RWPE1 (cell line): ENCODE results near the gene SLIT3.

Experiments used
- CTCF ChIA-PET: fragments of 350-600 bp; sonication (Branson Sonifier 250); formaldehyde crosslinking; extraction: SDS; loops from one replicate; lab custom pipeline; 2021; lab: Yijun Ruan, JAX
- POLR2A ChIA-PET: fragments of 400-600 bp; formaldehyde crosslinking; extraction: SDS; loops from one replicate; lab custom pipeline; 2020; ENCODE audit warnings: antibody characterized with exemption; ENCODE audit not compliant: low non-redundant PET; lab: Yijun Ruan, JAX
- DNase-seq: peaks from one replicate; pipeline ENCODE4 v3.0.0; 2012; ENCODE audit warnings: low spot score
- H3K27ac ChIP-seq: fragments of 450-650 bp; 2 replicates; pipeline ENCODE4 v1.5.1; 2017
- TF ChIP-seq, protein P1 (sequence below): fragments of 450-650 bp; conservative IDR thresholded peaks from 2 replicates; pipeline ENCODE4 v1.5.1; 2017; ENCODE audit warnings: low read depth, mild to moderate bottlenecking

The SLIT3 gene

DNA sequence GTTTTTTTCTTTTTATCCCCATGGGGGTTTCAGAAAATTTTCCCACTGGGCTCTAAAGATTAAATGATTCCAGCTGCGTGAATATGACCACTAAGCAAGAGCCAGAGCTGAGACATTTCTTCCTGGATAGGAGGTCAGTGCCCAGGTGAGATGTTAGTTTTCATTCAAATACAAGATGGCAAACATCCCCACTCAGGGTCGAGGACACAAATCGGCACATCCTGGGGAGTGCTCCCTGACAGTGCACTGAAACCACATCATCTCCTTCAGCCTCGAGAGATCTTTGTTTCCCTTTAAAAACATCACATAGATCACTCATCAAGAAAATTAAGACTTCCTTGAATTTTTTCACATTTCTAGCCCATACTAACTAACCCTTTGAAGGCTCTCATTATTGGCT is 448.6 kb downstream of the SLIT3 start:
- H3K27ac ChIP-seq: no peak overlapping the region
- TF ChIP-seq, protein P1, sequence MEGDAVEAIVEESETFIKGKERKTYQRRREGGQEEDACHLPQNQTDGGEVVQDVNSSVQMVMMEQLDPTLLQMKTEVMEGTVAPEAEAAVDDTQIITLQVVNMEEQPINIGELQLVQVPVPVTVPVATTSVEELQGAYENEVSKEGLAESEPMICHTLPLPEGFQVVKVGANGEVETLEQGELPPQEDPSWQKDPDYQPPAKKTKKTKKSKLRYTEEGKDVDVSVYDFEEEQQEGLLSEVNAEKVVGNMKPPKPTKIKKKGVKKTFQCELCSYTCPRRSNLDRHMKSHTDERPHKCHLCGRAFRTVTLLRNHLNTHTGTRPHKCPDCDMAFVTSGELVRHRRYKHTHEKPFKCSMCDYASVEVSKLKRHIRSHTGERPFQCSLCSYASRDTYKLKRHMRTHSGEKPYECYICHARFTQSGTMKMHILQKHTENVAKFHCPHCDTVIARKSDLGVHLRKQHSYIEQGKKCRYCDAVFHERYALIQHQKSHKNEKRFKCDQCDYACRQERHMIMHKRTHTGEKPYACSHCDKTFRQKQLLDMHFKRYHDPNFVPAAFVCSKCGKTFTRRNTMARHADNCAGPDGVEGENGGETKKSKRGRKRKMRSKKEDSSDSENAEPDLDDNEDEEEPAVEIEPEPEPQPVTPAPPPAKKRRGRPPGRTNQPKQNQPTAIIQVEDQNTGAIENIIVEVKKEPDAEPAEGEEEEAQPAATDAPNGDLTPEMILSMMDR: no peak
- POLR2A ChIA-PET: no interaction called here
- CTCF ChIA-PET: no interaction called here
- no peak for DNase-seq

DNA sequence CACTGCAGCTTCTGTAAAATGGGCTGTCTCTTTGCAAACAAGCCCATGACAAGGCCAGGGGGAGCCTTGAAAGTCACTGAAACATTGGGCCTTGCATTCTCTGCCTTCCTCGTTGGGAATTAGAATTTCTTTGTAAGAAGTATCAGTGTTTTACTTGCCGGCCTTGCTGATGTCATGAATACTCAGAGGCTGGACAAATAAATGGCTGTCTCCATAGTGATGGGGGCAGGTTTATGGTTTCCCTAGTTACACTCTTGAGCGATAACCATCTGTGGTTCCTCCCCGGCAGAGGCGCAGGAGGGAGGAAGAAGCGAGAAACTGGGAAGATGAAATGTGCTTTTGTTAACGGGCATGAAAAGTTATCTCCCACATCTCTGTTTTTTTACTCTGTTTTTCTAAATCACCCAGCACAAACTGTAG is 449.0 kb downstream of the SLIT3 start:
- CTCF ChIA-PET: no interaction called here
- DNase-seq: no peak
- TF ChIP-seq, protein P1: no peak
- H3K27ac ChIP-seq: no peak overlapping the region
- POLR2A ChIA-PET: no interaction called here

GRCh38 chr5:168850683-168851082 is 450.3 kb downstream of the SLIT3 start:
- DNase-seq: no peak
- ChIA-PET CTCF (no interaction called here), POLR2A (no interaction called here)
- no peak overlapping the region for H3K27ac ChIP-seq
- TF ChIP-seq, protein P1: no peak

DNA sequence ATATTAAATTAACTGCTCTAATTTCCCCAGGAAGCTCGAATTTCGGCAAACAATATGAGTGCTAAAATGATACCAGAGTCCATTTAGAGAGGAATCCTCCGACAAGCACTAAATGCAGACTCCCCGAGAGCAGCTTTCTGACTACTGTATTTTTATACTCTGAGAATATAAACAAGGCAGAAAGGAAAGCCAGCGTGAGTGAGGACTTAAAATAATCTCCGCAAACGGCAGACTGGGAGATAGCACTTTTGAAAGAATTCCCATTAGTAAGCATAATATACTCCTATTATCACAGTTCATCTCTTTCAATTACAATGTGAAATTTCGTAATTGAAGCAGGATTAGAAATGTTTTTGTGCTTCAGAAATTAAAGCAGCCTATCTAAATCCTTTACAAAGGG is 452.4 kb downstream of the SLIT3 start:
- TF ChIP-seq, protein P1: no peak
- no peak for DNase-seq
- H3K27ac ChIP-seq: no peak overlapping the region
- POLR2A ChIA-PET: no interaction called here
- CTCF ChIA-PET: no interaction called here

DNA sequence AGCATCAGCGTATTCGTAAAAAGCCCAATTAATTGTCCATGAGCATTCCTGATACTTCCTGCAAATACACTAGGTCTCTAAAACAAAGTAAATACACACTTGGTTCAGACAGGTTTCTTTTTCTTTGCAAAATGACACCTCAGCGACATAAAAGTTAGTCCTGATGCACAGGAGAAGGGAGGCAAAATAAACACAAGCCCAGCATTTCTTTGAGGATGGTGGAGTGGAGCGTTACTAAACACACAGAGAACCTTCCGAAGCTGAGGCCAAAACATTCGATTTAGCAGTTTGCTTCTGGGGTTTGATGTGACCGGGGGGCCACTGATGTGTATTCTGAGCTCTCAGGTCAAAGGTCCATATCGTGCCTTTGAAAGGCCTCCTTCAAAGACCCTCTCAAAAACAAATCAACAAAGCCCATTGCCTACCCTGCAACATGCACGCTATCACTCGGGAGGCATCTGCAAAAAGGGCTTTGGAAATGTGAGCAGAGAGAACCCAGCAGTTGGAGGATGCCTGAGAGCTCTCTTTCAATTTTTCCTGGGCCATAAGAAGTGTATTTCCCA is 453.3 kb downstream of the SLIT3 start:
- no peak overlapping the region for H3K27ac ChIP-seq
- POLR2A ChIA-PET: no interaction called here
- TF ChIP-seq, protein P1: no peak
- no peak for DNase-seq
- CTCF ChIA-PET: no interaction called here

DNA sequence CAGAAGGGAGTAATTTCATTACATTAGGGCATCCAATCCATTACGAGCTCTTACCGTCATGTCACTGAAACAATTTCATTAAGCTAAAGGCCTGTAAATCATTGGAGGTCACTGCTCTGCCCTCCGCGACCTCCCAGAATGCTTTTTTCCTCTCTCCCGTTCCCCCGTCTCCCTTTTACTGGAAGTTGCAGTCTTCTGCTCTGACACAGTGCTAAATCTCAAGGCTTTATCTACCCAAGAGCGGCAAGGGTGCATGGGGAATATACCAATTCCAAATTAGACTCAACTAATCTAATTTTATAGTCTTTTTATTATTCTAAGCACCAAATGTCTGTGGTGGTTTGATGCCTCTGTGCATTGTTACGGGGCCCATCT is 456.0 kb downstream of the SLIT3 start:
- H3K27ac ChIP-seq: no peak overlapping the region
- DNase-seq: no peak
- POLR2A ChIA-PET: no interaction called here
- CTCF ChIA-PET: no interaction called here
- TF ChIP-seq, protein P1: no peak
